NCI-H2029 treated with DMSO at 0.1 percent for 48 hours (cell line): ENCODE data around the gene NAPSA.
A peak's percentile ranks its signal among the peaks of the same experiment; 100 is the strongest.
"Not testable (repeated sequence)": the region's sequence is repeated elsewhere in the genome, so short reads cannot be mapped to it uniquely, and the experiment has no call there.

Source experiments
- DNase-seq: peaks from one replicate; lab custom pipeline; 2025; lab: John Stamatoyannopoulos, UW

The NAPSA gene

DNA sequence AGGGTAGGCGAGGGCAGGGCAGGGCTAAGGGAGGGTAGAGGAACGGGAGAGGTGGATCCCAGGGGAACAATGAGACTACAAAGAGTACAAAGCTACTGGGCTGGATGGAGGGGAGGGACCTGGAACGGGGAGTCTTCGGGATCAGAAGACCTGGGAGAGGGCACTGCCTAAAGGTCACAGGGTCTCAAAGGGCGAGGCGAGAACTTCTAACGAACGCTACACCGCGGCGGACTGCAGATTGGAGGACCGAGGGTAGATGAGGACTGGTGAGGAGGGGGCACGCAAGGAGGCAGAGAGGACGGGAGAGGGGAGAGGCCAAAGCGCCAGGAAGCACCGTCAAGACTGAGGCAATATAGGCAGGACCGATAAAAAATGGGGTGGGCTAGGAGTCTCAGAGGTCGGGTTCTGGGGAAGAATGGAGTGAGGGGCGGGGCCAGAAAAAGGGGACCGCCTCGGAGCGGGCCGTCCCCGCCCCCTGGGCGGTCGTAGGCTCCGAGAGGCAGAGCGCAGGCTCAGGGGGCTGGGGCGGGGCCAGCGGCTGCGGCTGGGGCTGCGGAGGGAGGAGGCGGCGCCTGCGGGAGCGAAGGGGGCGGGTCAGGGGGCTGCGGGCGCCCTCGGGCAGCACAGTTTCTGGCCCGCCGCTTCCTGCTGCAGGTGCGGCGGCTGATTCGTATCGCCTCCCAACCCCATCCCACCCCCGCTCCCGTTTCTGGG, 34.9 kb downstream of the NAPSA start:
- DNase-seq = peak; percentile 75

DNA sequence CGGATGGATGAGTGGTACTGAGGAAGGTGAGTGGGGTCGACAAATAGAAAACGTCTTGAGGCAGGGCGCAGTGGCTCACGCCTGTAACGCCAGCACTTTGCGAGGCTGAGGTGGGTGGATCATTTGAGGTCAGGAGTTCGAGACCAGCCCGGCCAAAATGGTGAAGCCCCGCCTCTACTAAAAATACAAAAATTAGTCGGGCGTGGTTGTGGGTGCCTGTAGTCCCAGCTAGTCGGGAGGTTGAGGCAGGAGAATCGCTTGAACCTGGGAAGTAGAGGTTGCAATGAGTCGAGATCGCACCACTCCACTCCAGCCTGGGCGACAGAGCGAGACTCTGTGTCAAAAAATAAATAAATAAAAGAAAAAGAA, 35.5 kb downstream of the NAPSA start:
- DNase-seq = not testable (repeated sequence)

DNA sequence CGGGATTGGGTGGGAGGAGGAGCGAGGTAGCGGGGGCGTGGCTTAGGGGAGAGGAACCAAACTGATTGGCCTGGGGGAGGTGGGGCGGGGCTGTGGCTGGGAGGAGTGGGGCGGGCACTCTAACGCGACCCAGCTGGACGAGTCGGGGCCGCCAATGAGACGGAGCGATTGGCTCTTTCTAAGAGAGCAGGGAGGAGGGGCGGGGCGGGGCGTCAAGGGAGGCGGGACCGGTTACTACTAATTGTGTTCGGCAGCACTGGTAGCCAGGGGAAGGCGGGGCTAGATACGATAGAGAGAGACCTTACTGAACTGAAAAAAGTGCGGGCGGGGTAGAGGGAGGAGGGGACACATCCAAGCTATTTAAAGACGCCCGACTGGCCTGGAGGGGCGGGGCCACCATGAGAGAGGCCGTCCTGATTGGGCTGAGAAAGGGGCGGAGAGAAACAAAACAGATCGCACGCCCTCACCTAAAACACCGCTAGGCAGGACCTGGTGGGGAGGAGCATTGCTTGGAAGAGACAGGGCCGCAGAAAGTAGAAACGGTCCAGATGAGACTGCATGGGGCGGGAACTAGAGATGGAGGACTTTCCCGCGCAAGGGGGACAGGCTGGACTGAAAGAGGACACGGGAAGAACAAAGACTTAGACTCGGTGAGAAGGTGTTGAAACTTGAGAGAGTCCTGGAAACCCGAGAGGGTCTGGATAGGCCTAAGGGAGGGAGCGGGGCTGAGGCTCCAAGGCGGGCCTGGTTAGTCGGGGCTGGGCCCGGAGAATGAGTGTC, 36.1 kb downstream of the NAPSA start, which contains the start of gene KCNC3:
Gene KCNC3 (minus strand): TSS at position 232 of the 780 bp plus-strand sequence. CDS start 295 bp downstream, outside the sequence.
- DNase-seq = peak; percentile 99

DNA sequence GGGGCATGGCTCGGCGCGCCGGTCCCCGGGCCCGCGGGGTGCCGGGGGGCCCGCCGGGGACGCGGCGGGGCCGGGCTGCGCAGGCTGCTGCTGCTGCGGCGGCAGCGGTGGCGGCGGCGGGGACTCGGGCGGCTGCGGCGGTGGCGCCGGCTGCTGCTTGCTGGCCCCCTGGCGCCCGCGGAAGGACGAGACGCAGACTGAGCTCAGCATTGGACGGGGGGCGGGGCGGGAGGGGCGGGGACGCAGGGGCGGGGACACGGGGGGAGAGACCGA, 36.6 kb downstream of the NAPSA start:
- no peak for DNase-seq

DNA sequence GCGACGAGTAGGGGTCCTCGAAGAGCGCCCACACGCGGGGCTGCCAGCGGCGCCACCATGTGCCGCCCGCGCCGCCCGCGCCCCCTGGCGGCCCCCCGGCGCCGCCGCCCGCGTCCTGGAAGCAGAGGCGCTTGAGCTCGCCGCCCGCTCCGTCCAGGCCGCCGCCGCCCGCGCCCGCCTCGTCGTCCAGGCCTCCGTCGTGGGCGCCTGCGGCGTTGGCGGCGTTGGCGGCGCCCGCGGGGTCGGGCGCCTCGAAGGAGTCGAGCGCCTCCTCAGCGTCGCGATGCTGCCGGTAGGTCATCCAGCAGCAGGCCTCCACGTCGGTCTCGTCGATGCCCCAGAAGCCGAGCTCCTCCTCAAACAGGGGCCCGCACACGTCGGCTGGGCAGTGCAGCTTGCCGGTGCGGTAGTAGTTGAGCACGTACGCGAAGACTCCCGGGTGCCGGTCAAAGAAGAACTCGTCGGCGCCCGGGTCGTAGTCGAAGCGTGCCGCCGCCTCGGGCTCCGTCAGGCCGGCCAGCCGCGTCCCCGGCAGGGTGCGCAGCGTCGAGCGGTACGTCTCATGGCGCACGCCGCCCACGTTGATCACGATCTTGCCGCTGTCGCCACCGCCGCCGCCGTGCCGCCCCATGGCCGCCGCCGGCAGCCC, 37.1 kb downstream of the NAPSA start:
- DNase-seq = no peak

DNA sequence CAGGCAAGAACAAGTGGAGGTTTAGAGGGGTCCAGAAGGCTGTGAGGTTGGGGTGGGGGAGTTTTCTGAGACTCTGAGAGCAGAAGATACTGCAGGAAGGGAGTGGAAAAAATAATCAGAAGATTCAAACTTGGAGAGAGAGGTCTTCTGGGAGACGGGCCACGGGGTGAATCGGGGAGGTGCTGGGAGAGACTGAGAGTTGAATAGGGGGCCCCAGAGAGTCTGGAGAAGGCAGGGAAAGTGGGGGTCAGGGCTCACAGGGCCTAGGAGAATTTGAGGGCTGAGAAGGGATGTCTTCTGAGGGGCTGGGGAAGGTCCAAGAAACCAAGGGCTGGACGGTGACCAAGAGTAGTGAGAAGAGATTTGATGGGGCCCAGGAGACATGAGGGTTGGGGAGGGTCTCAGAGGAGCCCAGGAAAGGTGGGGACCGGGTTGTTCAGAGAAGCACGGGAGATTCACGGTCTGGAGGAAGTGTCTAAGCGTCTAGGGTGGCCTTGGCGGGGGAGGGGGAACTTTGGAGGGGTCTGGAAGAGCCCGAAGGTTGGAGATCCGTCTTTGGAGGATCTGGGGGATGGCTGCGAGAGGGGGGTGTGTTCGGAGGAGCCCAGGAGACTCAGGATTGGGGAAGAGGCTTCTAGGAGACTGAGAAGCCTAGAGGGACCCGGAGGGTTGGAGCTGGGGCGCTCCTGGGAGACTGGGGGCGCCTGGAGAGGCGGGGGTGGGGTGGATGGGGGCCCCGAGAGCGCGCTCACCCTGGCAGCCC, 37.8 kb downstream of the NAPSA start:
- no peak for DNase-seq

DNA sequence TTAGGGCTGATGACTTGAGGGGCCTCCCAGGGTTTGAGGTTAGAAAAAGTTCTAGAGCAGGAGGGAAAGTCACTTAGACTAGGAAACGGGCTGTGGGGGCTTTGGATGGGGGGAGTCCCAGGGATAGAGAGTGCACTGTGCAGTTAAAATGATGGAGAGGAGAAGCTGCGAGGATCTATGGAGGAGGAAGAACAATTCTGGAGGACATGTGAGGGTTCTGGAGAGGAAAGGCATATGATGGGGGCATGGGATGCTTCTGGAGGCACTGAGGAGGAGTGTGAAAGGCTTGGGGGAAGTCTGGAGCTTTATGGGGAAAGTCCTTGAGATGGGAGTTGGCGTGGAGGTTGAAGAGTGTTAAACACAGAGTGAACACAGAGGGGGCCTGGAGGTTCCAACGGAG, 38.4 kb downstream of the NAPSA start:
- DNase-seq = no peak

DNA sequence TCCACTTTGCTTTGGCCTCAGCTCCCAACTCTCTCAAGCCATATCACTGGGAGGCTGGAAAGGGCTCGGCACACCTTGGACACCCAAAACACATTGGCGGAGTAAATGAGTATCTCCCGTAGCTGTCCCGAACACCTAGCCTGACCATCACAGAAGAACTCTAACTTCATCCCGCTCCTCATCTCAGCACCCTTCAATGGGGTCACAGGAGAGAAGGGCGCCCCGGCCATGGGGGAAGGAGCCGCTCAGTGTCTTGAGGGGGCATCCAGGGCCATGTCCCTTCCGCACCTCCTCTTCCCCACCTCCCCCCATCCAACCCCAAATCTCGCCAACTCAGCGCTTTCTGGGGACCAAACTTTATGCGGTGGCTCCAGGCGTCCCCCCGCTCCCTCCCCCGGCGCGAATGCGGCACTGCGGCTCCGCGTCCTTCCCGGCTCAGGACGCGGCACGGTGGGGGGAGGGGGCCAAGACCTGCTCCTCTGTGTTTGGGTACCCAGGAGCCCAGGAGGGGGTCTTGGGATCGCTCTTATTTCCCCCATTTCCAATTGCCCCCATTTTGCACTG, 39.3 kb downstream of the NAPSA start:
- DNase-seq = no peak

DNA sequence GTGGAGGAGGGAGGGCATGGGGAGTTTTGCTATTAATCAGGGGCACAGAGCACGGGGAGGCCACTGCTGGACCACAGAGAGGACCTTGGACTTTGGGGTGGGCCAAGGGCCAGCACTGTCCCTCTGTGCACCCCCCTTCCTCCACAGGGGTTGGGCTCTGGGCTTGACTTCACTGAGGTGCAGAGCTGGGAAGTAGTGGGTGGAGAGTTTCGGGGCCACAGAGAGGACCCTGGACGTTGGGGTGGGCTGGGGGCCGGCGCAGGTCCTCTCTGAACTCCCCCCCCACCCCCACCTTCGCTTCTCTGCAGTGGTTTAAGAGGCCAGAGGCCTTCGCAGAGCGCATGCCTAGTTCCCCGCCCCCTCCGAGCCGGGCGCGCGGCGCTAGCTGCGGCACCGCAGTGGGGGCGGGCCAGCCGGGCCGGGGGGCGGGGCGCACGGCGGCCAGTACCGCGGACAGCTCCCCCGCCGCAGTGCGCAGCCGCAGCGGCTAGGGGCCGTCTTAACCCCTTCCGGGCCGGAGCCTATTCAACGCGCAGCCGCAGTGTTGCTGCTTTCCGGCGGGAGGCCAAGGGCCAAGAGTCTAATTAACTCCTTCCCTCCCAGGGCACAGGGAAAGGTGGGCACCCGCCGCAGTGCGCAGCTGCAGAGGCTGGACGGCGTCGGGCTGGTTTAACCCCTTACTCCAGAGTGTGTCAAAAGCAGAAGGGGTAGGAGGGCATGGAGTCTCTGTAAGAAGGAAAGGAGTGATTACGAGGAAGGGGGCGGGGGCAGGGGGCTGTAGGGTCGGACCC, 39.9 kb downstream of the NAPSA start:
- DNase-seq = peak; percentile 53

DNA sequence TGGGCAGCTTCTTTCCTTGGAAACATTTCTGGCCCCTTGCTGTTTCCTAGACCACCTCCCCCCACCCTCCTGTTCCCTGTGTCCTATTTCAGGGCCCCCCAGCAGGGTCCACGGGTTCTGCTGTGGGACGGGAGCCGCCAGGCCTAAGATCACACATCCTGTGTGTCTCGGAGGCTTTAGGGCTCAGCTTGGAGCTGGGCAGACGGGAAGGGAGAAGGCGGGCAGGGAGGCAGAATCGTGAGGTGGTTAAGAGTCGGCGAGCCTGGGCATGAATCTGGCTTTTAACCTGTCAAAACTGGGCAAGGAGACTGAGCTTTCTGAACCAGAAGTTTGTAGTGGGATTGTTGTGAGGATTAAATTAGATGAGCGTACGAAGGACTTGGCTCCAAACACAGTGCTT, 41.1 kb downstream of the NAPSA start:
- DNase-seq = no peak

DNA sequence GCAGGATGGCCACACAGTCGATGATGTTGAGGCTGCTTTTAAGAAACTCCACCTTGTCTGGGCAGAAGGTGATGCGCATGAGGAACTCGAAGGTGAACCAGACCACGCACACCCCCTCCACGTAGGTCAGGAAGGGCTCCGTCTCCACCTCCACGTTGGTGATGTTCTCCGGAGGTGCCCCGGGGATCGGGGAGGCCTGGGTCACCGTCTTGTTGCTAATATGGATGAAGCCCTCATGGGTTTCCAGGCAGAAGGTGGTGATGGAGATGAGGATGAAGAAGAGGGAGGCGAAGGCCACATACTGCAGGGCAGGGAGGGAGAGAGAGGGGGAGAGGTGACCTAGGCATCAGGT, 41.7 kb downstream of the NAPSA start:
- no peak for DNase-seq

DNA sequence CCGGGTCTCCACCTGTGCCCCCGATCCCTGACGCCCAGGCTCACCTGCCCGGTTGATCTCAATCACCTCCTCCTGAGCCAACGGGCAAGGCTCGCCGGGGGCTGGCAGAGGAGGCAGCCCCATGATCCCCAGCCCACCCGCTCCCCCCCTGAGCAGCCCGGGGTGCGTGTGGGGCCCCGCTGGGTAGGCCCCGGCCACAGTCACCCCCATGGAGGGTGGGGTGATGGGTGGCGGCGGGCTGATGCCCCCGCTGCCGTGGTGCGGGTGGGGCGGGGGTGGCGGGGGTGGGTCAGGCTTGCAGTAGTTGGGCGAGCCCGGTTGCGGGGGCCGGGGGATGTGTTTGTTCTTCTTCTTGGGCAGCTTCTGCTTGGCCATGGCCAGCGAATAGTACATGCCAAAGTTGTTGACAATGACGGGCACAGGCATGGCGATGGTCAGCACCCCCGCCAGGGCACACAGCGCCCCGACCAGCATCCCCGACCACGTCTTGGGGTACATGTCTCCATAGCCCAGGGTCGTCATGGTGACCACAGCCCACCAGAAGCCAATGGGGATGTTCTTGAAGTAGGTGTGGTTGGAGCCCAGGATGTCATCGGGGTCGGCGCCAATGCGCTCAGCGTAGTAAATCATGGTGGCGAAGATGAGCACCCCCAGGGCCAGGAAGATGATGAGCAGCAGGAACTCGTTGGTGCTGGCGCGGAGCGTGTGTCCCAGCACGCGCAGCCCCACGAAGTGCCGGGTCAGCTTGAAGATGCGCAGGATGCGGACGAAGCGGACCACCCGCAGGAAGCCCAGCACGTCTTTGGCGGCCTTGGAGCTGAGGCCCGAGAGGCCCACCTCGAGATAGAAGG, 42.3 kb downstream of the NAPSA start:
- no peak for DNase-seq

DNA sequence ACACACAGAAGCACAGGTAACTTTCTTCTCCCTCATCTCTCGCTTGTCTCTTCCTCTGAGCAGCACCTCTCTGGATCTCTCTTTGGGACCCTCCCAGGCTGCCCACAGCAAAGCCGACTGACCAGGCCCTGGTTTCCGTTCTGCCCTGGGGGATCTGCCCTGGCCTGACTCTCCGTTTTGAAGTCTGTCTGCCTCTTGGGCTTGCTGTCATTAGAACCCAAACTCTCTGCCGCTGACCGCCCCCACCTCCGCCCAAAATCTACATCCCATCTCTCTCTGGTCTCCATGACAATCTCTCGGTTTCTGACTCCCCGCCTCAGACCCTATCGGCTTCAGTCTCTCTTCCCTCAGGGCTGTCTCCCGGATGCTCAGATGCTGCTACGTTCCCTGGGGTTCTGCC, 43.2 kb downstream of the NAPSA start:
- no peak for DNase-seq

DNA sequence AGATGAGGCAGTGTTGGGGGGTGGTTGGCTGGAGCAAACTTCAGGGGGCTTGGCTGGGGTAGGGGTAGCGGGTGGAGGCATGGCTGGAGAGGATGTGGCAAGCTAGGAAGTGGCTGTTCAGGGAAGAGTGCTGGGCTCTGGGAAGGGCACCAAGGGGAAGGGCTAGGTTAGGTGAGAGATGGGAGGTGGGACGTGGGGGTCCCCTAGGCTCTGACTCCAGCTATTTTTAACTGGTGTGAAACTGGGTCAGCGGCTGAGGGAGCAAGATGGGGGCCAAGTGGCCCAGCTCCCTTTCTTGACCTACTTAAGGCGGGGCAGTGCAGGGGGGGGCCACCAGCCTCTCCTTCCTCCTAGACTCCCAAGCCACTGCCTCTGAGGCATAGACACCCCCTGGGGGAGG, 43.6 kb downstream of the NAPSA start:
- DNase-seq = no peak

DNA sequence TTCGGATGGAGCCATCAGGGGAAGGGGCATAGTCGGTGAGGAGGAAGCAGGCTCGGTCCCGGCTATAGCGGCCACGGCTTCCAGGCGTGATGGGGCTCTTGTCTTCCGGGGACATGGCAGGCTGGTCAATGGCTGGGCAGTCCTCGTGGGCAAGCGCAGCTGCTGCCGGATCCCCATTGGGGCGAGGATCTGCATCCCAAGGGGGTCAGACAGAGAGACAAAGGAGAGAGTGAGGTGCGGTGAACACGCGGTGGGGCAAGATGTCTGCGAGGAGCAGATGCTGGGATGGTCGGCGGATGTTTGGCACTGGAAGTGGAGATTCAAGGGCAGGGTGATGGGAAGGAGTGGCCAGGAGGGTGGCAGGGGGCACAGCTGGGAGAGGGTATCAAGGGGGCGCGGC, 44.8 kb downstream of the NAPSA start:
- no peak for DNase-seq

DNA sequence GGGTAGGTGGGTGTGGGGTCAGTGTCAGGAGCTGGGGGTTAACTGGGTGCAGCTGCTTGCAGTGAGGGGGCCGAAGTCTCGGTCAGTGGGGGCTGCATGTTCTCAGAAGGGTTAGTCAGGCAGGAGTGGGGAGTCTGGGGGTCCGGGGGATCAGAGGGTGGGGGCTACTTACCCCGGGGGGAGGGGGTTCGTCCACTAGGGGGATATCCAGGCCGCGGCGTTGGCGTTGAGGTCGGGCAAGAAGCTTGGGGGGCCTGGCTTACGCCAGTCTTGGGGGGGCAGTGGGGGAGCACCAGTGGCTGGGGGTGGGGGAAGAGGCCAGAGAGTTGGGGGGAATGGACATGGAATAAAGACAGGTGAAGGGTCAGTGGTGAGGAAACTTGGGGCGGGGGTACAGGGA, 45.4 kb downstream of the NAPSA start:
- no peak for DNase-seq

DNA sequence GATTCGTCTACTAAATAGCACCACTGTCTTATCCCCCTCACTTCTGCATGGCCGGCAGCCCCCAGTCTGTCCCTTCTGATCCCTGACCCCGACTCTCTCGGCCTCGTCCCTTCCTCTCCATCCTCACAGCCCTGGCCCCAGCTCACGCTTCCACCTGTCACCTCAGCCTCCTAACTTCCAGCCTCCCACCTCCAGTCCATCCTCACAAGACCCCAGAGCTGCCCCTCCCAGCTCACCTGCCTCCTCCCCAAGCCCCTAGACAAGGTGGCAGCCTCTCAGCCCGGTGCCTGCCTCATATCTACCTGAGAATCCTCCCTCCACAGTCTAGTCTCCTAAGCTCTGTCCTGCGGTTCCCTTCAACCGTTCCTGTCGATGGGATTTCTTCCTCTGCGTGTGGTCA, 46.3 kb downstream of the NAPSA start:
- DNase-seq = no peak

DNA sequence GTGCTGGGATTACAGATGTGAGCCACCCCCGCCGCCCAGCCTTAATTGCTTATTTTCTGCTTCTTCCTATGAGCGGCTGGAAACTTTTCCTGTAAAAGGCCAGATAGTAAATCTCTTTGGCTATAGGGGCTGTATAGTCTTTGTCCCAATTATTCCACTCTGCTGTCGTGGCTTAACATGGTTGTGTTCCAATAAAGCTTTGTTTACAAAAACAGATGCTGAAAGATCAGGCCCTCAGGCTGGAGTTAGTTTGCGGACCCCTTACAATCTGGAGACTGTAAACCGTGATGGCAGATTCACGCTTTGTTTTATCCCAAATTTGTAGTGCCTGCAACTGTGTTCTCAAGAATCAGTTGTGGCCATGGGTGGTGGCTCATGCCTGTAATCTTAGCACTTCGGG, 47.0 kb downstream of the NAPSA start:
- DNase-seq = no peak

DNA sequence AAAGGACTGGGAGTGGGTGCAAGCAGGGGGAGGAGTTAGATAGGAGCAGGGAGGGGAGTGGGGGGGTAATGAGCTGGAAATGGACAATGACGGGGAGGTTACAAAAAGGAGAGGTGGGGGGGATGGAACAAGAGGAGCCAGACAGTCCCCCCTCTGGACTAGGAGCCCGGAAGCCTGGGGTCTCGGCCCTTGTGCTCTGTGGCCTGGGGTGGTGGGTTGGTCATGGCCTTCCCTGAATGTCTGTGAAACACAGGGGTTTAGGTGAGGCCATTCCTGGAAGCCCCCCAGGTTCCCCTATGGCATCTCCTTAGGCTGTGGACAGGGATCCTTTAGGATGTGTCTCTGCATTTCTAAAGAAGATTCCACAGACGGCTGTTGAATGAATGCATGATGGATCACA, 48.3 kb downstream of the NAPSA start:
- no peak for DNase-seq

DNA sequence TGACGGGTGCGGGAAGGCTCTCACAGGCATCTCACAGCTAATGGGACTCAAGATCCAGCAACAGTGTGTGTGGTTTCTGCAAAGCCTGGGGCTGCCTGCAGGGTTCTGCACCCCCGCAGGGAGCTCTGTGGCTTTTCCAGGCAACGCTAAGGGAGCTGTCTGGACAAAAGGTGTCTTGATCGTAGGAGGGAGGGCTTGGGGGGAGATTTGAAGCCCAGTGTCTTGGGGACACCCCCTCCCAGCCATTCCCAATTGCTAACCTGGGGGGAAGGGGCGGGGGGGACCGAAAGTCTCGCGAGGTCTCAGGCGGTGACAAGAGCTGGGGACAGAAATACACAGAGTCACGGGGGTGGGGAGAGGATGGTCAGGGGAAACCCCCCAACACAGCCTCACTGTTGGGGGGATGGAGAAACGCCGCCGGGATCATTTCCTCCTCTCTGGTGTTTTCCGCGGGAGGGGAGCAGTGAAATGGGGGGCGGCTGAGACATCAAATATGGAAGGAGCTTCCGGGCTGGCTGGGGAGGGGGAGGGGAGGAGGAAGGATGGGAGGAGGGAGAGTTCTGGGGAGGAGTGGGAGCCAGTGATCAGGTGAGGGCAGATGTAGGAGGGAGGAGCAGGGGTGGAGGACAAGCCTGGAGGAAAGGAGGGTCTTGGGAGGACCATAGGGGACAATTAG, 49.5 kb downstream of the NAPSA start:
- no peak for DNase-seq
